Measurements from ENCODE around the gene NCAM1.

NCAM1 gene

DNA sequence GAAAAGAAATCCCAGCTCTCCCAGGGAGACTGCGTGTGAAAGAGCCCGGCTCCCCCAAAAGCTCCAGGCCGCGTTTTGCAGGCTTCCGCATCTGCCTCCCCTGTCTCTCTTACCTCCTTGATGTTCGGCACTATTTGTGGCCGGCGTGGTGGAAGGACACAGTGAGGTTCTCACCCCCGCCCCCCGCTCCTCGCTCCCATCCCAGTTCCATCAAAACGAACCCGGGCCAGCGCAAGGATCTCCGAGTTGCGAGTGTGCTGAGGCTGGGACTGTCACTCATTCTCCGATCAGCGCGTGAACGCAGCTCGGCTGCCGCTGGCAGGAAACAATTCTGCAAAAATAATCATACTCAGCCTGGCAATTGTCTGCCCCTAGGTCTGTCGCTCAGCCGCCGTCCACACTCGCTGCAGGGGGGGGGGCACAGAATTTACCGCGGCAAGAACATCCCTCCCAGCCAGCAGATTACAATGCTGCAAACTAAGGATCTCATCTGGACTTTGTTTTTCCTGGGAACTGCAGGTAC, at the start of gene NCAM1 (continued):
- TF ChIP-seq, protein P1, sequence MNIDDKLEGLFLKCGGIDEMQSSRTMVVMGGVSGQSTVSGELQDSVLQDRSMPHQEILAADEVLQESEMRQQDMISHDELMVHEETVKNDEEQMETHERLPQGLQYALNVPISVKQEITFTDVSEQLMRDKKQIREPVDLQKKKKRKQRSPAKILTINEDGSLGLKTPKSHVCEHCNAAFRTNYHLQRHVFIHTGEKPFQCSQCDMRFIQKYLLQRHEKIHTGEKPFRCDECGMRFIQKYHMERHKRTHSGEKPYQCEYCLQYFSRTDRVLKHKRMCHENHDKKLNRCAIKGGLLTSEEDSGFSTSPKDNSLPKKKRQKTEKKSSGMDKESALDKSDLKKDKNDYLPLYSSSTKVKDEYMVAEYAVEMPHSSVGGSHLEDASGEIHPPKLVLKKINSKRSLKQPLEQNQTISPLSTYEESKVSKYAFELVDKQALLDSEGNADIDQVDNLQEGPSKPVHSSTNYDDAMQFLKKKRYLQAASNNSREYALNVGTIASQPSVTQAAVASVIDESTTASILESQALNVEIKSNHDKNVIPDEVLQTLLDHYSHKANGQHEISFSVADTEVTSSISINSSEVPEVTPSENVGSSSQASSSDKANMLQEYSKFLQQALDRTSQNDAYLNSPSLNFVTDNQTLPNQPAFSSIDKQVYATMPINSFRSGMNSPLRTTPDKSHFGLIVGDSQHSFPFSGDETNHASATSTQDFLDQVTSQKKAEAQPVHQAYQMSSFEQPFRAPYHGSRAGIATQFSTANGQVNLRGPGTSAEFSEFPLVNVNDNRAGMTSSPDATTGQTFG (tag by site-specific recombination; IDR thresholded peaks at IDR 0.05; ENCODE audit: borderline replicate concordance), result peak; percentile 81
- TF ChIP-seq ZBTB8A (tag by site-specific recombination; IDR thresholded peaks at IDR 0.05) (peak; percentile 69), ZNF202 (tag by site-specific recombination; IDR thresholded peaks at IDR 0.05; ENCODE audit: borderline replicate concordance) (no peak), ZNF146 (tag by site-specific recombination; IDR thresholded peaks at IDR 0.05) (peak; percentile 90), ZNF184 (tag by site-specific recombination; IDR thresholded peaks at IDR 0.05) (peak; percentile 71; the same call in 1 of the 2 replicates), ZNF837 (tag by site-specific recombination; IDR thresholded peaks at IDR 0.05) (no peak), SCRT1 (tag by site-specific recombination; IDR thresholded peaks at IDR 0.05; ENCODE audit: borderline replicate concordance) (no peak), ZXDB (tag by site-specific recombination; IDR thresholded peaks at IDR 0.05) (peak; percentile 93), ZNF155 (tag by site-specific recombination; IDR thresholded peaks at IDR 0.05) (no peak), TRIM28 (IDR thresholded peaks at IDR 0.05; ENCODE audit: borderline replicate concordance, low read length) (peak; percentile 96), ZNF335 (tag by site-specific recombination; conservative IDR thresholded peaks at IDR 0.05) (peak; percentile 68), YY2 (tag by site-specific recombination; IDR thresholded peaks at IDR 0.05) (peak; percentile 79), ZNF561 (tag by site-specific recombination; IDR thresholded peaks at IDR 0.05; ENCODE audit: borderline replicate concordance) (peak; percentile 96), ZNF747 (tag by site-specific recombination; IDR thresholded peaks at IDR 0.05) (no peak), SETDB1 (IDR thresholded peaks at IDR 0.05; ENCODE audit: insufficient read length, low read length) (no peak), ZNF48 (tag by site-specific recombination; IDR thresholded peaks at IDR 0.05) (no peak), ZNF629 (tag by site-specific recombination; IDR thresholded peaks at IDR 0.05) (peak; percentile 86), ZNF248 (tag by site-specific recombination; IDR thresholded peaks at IDR 0.05) (no peak), MYNN (tag by site-specific recombination; IDR thresholded peaks at IDR 0.05; ENCODE audit: borderline replicate concordance) (peak; percentile 42; the same call in 1 of the 2 replicates), HOXD13 (CRISPR knock-in tag; IDR thresholded peaks at IDR 0.05; ENCODE audit: borderline replicate concordance) (peak; percentile 60; the same call in 1 of the 2 replicates), ZFP41 (tag by site-specific recombination; IDR thresholded peaks at IDR 0.05; ENCODE audit: borderline replicate concordance) (no peak), ZIC2 (tag by site-specific recombination; IDR thresholded peaks at IDR 0.05) (peak; percentile 37; the same call in 1 of the 2 replicates), ZNF16 (tag by site-specific recombination; IDR thresholded peaks at IDR 0.05; ENCODE audit: low read depth) (no peak)
- TF ChIP-seq, protein P2, sequence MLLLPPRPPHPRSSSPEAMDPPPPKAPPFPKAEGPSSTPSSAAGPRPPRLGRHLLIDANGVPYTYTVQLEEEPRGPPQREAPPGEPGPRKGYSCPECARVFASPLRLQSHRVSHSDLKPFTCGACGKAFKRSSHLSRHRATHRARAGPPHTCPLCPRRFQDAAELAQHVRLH (tag by site-specific recombination; IDR thresholded peaks at IDR 0.05), result peak; percentile 93
- TF ChIP-seq, protein P3, sequence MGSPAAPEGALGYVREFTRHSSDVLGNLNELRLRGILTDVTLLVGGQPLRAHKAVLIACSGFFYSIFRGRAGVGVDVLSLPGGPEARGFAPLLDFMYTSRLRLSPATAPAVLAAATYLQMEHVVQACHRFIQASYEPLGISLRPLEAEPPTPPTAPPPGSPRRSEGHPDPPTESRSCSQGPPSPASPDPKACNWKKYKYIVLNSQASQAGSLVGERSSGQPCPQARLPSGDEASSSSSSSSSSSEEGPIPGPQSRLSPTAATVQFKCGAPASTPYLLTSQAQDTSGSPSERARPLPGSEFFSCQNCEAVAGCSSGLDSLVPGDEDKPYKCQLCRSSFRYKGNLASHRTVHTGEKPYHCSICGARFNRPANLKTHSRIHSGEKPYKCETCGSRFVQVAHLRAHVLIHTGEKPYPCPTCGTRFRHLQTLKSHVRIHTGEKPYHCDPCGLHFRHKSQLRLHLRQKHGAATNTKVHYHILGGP (tag by site-specific recombination; IDR thresholded peaks at IDR 0.05), result 0 out of 2 replicates have a peak, but pooled peaks have one; percentile 35
- TF ChIP-seq, protein P4, sequence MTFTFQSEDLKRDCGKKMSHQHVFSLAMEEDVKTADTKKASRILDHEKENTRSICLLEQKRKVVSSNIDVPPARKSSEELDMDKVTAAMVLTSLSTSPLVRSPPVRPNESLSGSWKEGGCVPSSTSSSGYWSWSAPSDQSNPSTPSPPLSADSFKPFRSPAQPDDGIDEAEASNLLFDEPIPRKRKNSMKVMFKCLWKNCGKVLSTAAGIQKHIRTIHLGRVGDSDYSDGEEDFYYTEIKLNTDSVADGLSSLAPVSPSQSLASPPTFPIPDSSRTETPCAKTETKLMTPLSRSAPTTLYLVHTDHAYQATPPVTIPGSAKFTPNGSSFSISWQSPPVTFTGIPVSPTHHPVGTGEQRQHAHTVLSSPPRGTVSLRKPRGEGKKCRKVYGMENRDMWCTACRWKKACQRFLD (tag by site-specific recombination; IDR thresholded peaks at IDR 0.05), result no peak
- TF ChIP-seq, protein P5, sequence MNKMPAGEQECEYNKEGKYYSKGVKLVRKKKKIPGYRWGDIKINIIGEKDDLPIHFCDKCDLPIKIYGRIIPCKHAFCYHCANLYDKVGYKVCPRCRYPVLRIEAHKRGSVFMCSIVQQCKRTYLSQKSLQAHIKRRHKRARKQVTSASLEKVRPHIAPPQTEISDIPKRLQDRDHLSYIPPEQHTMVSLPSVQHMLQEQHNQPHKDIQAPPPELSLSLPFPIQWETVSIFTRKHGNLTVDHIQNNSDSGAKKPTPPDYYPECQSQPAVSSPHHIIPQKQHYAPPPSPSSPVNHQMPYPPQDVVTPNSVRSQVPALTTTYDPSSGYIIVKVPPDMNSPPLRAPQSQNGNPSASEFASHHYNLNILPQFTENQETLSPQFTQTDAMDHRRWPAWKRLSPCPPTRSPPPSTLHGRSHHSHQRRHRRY (tag by site-specific recombination; IDR thresholded peaks at IDR 0.05), result no peak

All from HEK293 (cell line).